H1 (cell line): ENCODE data around the gene NPBWR2.

Experiments
- CTCF ChIP-seq, 3 experiments: IDR thresholded peaks; 1 replicate in 2 of 3; 2 replicates in 1 of 3; pipeline versions ENCODE4 v1.5.1 to v1.6.1; 2011; ENCODE audit warnings: low read length in 3 of 3, mild to moderate bottlenecking in 3 of 3, inconsistent platforms in 2 of 3, low read depth in 1 of 3, moderate library complexity in 1 of 3; ENCODE audit not compliant: insufficient read depth in 1 of 3; ENCODE audit errors: control extremely low read depth in 1 of 3
- POLR2AphosphoS5 ChIP-seq: IDR thresholded peaks from 2 replicates; pipeline ENCODE4 v1.6.1; 2011; ENCODE audit warnings: low read depth, low read length
- SIN3A ChIP-seq, 2 experiments: IDR thresholded peaks in 1 of 2; conservative IDR thresholded peaks in 1 of 2; 2 replicates each; pipeline ENCODE4 v1.6.1; 2011 to 2012; ENCODE audit warnings: low read length in 2 of 2, improper control_type of control experiment in 1 of 2, low read depth in 1 of 2, mild to moderate bottlenecking in 1 of 2

- TF ChIP-seq POLR2AphosphoS5 (no peak), CTCF (IDR thresholded peaks at IDR 0.05; ENCODE audit: control extremely low read depth in 1 of 3, insufficient read depth in 1 of 3, low read depth in 1 of 3, low read length in 3 of 3) (no peak), SIN3A (conservative IDR thresholded peaks at IDR 0.05 in 1 of 2, IDR thresholded peaks at IDR 0.05 in 1 of 2; ENCODE audit: low read depth in 1 of 2, low read length in 2 of 2) (0 out of 4 replicates have a peak, but pooled peaks of 1 of the 2 experiments have one; percentile 15)
These were observed 29.4 kb downstream of the NPBWR2 start for GRCh38 chr20:64077876-64078551.
